Thoracic aorta (tissue), 2 donors: ENCODE measurements around the gene EHD4. TPM values are rescaled to one million over a fixed set of nuclear protein-coding genes. Genes with fewer than 3 reads are reported as not detected.

Experiments used
- ATAC-seq: fragments of 150-250 bp; one replicate; pipeline ENCODE4 v1.8.0; 2017; ENCODE audit warnings: low read depth; ENCODE audit not compliant: insufficient number of reproducible peaks, low FRiP score
- DNase-seq: peaks from one replicate; pipeline ENCODE4 v3.0.0-alpha.2; 2020; ENCODE audit warnings: low spot score
- H3K27ac ChIP-seq, 2 donors: fragments of 200-600 bp; sonication (generic); 1 replicate in 1 of 2; 2 replicates in 1 of 2; pipeline ENCODE4 v1.5.1; 2016; ENCODE audit warnings: mild to moderate bottlenecking in 2 of 2, moderate library complexity in 2 of 2
- H3K27me3 ChIP-seq: fragments of 200-600 bp; sonication (generic); replicated peaks from 2 replicates; pipeline ENCODE4 v1.6.0; 2016; ENCODE audit warnings: mild to moderate bottlenecking; ENCODE audit not compliant: insufficient read depth
- H3K36me3 ChIP-seq: fragments of 200-600 bp; sonication (generic); one replicate; pipeline ENCODE4 v1.5.1; 2016
- H3K4me1 ChIP-seq, 2 donors: fragments of 200-600 bp; sonication (generic); 1 replicate in 1 of 2; 2 replicates in 1 of 2; pipeline versions ENCODE4 v1.5.1 to v1.6.0; 2016; ENCODE audit warnings: low read depth in 2 of 2, mild to moderate bottlenecking in 1 of 2; ENCODE audit not compliant: control insufficient read depth in 1 of 2
- H3K4me3 ChIP-seq: fragments of 200-600 bp; sonication (generic); 2 replicates; pipeline ENCODE4 v1.5.1; 2016; ENCODE audit warnings: mild to moderate bottlenecking
- H3K9me3 ChIP-seq: fragments of 200-600 bp; sonication (generic); 2 replicates; pipeline ENCODE4 v1.5.1; 2016
- total RNA-seq, 2 donors: library from RNA; depleted of rRNA; stranded (reverse); fragments of >200 nt; gene quantifications; one replicate each; pipeline versions ENCODE4 v1.1.0 to v1.2.3, GENCODE V29; 2016
- TF ChIP-seq, protein P1 (sequence below): fragments of 200-600 bp; sonication (generic); IDR thresholded peaks from one replicate; pipeline ENCODE4 v1.5.1; 2019; ENCODE audit warnings: antibody characterized with exemption

EHD4 gene
- total RNA-seq, 2 donors from 2014 or later, result 43.6 to 48.1 TPM

- Histone ChIP-seq H3K36me3 (peaks cover 13% of the 10 kb centered on the region), H3K27ac (no peak overlapping the region), H3K4me3 (no peak overlapping the region), H3K4me1 (peaks cover 7 to 20% of the 10 kb centered on the region in 2 donors), H3K9me3 (no peaks in the 10 kb centered on the region), H3K27me3 (no peaks in the 10 kb centered on the region)
- no peak for ATAC-seq
- TF ChIP-seq, protein P1, sequence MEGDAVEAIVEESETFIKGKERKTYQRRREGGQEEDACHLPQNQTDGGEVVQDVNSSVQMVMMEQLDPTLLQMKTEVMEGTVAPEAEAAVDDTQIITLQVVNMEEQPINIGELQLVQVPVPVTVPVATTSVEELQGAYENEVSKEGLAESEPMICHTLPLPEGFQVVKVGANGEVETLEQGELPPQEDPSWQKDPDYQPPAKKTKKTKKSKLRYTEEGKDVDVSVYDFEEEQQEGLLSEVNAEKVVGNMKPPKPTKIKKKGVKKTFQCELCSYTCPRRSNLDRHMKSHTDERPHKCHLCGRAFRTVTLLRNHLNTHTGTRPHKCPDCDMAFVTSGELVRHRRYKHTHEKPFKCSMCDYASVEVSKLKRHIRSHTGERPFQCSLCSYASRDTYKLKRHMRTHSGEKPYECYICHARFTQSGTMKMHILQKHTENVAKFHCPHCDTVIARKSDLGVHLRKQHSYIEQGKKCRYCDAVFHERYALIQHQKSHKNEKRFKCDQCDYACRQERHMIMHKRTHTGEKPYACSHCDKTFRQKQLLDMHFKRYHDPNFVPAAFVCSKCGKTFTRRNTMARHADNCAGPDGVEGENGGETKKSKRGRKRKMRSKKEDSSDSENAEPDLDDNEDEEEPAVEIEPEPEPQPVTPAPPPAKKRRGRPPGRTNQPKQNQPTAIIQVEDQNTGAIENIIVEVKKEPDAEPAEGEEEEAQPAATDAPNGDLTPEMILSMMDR, result no peak
- DNase-seq, result no peak
These were observed 76.4 kb downstream of the EHD4 start for GRCh38 chr15:41895957-41896356.

- Histone ChIP-seq H3K27ac (peak overlapping the region; percentile 65 to 73), H3K36me3 (peaks cover 8% of the 10 kb centered on the region), H3K27me3 (no peaks in the 10 kb centered on the region), H3K4me1 (peaks cover 7 to 20% of the 10 kb centered on the region in 2 donors), H3K9me3 (no peaks in the 10 kb centered on the region), H3K4me3 (no peak overlapping the region)
- ATAC-seq (no peak), DNase-seq (no peak)
- TF ChIP-seq, protein P1, result no peak
These were observed 76.9 kb downstream of the EHD4 start for GRCh38 chr15:41895491-41895890.

GRCh38 chr15:41894791-41895463, 77.4 kb downstream of the EHD4 start:
- peak; percentile 58 for ATAC-seq
- Histone ChIP-seq H3K36me3 (peaks cover 3% of the 10 kb centered on the region), H3K4me3 (peak overlapping the region; percentile 58), H3K9me3 (no peaks in the 10 kb centered on the region), H3K27me3 (no peaks in the 10 kb centered on the region), H3K4me1 (peaks cover 7 to 20% of the 10 kb centered on the region in 2 donors), H3K27ac (peak overlapping the region; percentile 65 to 73)
- TF ChIP-seq, protein P1, result no peak
- peak; percentile 55 for DNase-seq

DNA sequence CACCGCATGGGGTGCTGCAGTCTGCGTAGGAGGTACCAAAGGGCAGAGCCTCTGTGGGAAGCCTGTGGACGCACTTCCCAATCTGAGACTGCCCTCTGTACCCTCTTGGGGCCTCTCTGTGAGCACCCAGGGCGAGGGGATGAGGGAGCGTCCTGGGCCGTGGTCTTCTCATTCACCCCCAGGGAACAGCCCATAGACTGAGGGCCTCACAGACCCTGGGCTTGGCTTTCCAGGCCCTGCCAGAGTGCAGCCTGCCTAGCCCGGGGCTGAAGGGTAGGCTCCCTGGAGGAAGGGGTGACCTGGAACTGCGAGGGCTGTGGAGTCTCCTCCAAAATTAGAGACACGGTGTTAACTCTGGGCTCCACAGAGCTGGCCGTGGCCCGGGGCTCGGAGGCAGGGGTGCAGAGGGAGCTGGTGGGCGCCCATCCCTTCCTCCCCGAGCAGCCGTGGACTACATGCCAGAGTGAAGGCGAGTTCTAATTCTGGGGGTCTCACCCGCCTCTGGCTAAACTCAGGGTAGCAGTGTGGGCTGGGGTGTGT, 78.0 kb downstream of the EHD4 start:
- peaks cover 3% of the 10 kb centered on the region for H3K36me3 ChIP-seq
- H3K4me1 ChIP-seq, result peaks cover 7 to 20% of the 10 kb centered on the region in 2 donors
- H3K9me3 ChIP-seq, result no peaks in the 10 kb centered on the region
- peak overlapping the region in 1 of 2 donors; percentile 73 for H3K27ac ChIP-seq
- H3K4me3 ChIP-seq, result peak overlapping the region; percentile 58
- no peaks in the 10 kb centered on the region for H3K27me3 ChIP-seq
- DNase-seq (no peak), ATAC-seq (peak; percentile 19)
- TF ChIP-seq, protein P1, result no peak

DNA sequence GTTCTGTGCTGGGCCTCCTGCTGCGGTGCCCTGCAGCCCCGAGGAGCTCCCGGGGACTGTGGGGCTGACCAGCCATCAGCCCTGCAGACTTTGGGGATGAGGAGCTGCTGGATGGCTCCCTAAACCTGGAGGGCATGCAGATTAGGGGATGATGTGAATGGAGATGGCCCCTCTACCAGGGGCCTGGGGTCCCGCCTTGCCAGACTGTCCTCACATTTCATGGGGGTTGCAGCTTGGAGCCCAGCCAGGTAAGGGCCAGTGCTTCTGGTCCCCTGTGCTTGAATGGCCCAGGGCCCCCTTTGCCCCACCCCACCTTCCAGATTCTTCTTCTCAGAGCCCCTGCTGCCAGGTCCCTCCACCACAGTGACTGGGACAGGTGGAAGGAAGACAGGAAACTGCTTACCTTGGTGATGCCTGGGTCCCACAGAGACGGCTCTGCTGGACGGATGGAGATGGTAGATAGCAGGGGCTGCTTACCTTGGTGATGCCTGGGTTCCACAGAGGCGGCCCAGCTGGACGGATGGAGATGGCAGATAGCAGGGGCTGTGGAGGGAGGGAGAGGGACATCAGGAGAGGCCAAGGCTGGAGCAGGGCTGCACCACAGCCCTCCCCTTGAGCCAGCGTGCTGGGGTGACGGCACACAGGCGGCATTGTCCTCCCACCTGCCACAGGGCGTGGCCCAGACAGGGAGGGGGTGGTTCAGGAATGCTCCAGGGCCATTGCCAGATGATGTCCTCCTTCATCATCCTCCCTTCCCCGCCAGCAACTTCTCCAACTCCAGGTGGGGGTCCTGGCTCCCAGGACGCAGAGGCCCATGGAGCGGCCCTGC, 78.7 kb downstream of the EHD4 start, which contains the start of gene SPTBN5:
TSS of gene SPTBN5 (minus strand) at position 632 of the 829 bp plus-strand sequence. CDS start at position 76, 556 bp downstream.
- Histone ChIP-seq H3K27me3 (no peaks in the 10 kb centered on the region), H3K36me3 (no peaks in the 10 kb centered on the region), H3K27ac (peak within 1 kb of the TSS; percentile 65 to 73), H3K9me3 (no peaks in the 10 kb centered on the region), H3K4me1 (peaks cover 7 to 20% of the 10 kb centered on the region in 2 donors), H3K4me3 (peak within 1 kb of the TSS; percentile 58)
- no peak for ATAC-seq
- TF ChIP-seq, protein P1, result no peak
- DNase-seq, result no peak
